Lower leg skin (tissue), 3 donors: Measurements from ENCODE around the gene PLGLB1.
"Not testable (repeated sequence)": the region's sequence is repeated elsewhere in the genome, so short reads cannot be mapped to it uniquely, and the experiment has no call there.

Source experiments
- CTCF ChIP-seq, 3 donors: fragments of 450-650 bp; IDR thresholded peaks; one replicate each; pipeline ENCODE4 v1.5.1; 2016; ENCODE audit warnings: antibody characterized with exemption in 3 of 3, mild to moderate bottlenecking in 3 of 3, moderate library complexity in 2 of 3
- POLR2A ChIP-seq, 2 donors: fragments of 450-650 bp; IDR thresholded peaks; one replicate each; pipeline ENCODE4 v1.6.1; 2016 to 2017; ENCODE audit warnings: antibody characterized with exemption in 2 of 2, mild to moderate bottlenecking in 1 of 2, moderate library complexity in 1 of 2

- not testable (repeated sequence) for TF ChIP-seq POLR2A, CTCF (IDR thresholded peaks at IDR 0.05)
Measured at GRCh38 chr2:87061519-87061918, 39.9 kb upstream of the PLGLB1 start.
